Activated B cell treated with CpG ODN at 0.5 μM for 24 hours (primary cell): ENCODE measurements around the gene ZBTB2. TPM values are rescaled to one million over a fixed set of nuclear protein-coding genes. Genes with fewer than 3 reads are reported as not detected.

Experiments
- ATAC-seq: fragments of 200-7000 bp; cut with Tn5 transposase; one replicate; pipeline ENCODE4 v1.10.0; 2021; ENCODE audit warnings: low read depth, mild to moderate bottlenecking, moderate library complexity
- CTCF ChIA-PET: fragments of 350-600 bp; sonication (Branson Sonifier 250); formaldehyde crosslinking; loops from one replicate; lab custom pipeline; 2021; ENCODE audit warnings: antibody characterized with exemption; lab: Charles Lee
- POLR2A ChIA-PET: fragments of 350-600 bp; sonication (Branson Sonifier 250); formaldehyde crosslinking; loops from one replicate; lab custom pipeline; 2021; ENCODE audit warnings: antibody characterized with exemption; lab: Charles Lee
- DNase-seq: peaks from one replicate; pipeline ENCODE4 v3.0.0; 2022
- H3K27ac Mint-ChIP-seq: one replicate; pipeline ENCODE4 v1.8.0; 2020; ENCODE audit warnings: mixed read lengths
- H3K27me3 Mint-ChIP-seq: one replicate; pipeline ENCODE4 v1.8.0; 2021; ENCODE audit warnings: mixed read lengths
- H3K36me3 Mint-ChIP-seq: one replicate; pipeline ENCODE4 v1.8.0; 2021; ENCODE audit warnings: low read depth, mixed read lengths
- H3K4me1 Mint-ChIP-seq: one replicate; pipeline ENCODE4 v1.8.0; 2021; ENCODE audit warnings: mixed read lengths
- H3K4me3 Mint-ChIP-seq: one replicate; pipeline ENCODE4 v1.8.0; 2020; ENCODE audit warnings: mild to moderate bottlenecking, mixed read lengths
- H3K9me3 Mint-ChIP-seq: one replicate; pipeline ENCODE4 v1.8.0; 2020; ENCODE audit warnings: mixed read lengths
- CTCF ChIP-seq: fragments of 200-600 bp; IDR thresholded peaks from one replicate; pipeline ENCODE4 v1.8.0; 2022; ENCODE audit warnings: antibody characterized with exemption, mild to moderate bottlenecking
- intact Hi-C: fragments of 100-400 bp; cut with micrococcal nuclease; formaldehyde crosslinking; loops from one replicate; pipeline ENCODE4 v1.15.1; 2024
- total RNA-seq: library from RNA; stranded (reverse); gene quantifications from 2 replicates; pipeline ENCODE4 v1.2.3, GENCODE V29; 2022

ZBTB2 gene
- total RNA-seq, 1 donor from 2014 or later: 17.3 TPM

- intact Hi-C loops: loop anchor here (1.0 to 10.0 kb wide), 2 partner anchors 9 to 1625 kb away; partner anchors contain the start of gene MTRF1L
- peaks cover 63% of the 10 kb centered on the region for H3K4me1 Mint-ChIP-seq
- H3K27ac Mint-ChIP-seq: peak overlapping the region; percentile 85
- no peaks in the 10 kb centered on the region for H3K27me3 Mint-ChIP-seq
- H3K9me3 Mint-ChIP-seq: no peaks in the 10 kb centered on the region
- no peak for DNase-seq
- peak overlapping the region; percentile 70 for H3K4me3 Mint-ChIP-seq
- no peak for TF ChIP-seq CTCF
- H3K36me3 Mint-ChIP-seq: peaks cover 11% of the 10 kb centered on the region
- CTCF ChIA-PET: interaction anchor here (1.8 kb wide), 1 partner anchor 10 kb away, joined by 4 read pairs; no protein-coding TSS in a partner anchor
- ATAC-seq: peak; percentile 62
- POLR2A ChIA-PET: interaction anchor here (1.2 kb wide), 1 partner anchor 9 kb away, joined by 10 read pairs; no protein-coding TSS in a partner anchor
Measured at GRCh38 chr6:151379933-151380847, 11.2 kb downstream of the ZBTB2 start.

DNA sequence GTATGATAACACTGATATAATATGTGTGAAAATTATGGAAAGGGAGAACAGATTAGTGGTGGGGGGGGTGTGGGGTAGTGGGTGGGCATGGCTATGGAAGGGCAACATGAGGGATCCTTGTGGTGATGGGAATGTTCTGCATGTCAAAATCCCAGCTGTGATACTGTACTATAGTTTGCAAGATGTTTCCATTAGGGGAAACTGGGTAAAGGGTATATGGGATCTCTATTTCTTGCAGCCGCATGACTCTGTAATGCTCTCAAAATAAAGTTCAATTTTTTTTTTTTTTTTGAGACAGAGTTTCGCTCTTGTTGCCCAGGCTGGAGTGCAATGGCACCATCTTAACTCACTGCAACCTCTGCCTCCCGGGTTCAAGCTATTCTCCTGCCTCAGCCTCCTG is 14.3 kb downstream of the ZBTB2 start:
- ATAC-seq (no peak), DNase-seq (no peak)
- Mint-ChIP-seq H3K9me3 (no peaks in the 10 kb centered on the region), H3K4me3 (peak overlapping the region; percentile 69), H3K27me3 (no peaks in the 10 kb centered on the region), H3K4me1 (peaks cover 68% of the 10 kb centered on the region), H3K36me3 (peaks cover 14% of the 10 kb centered on the region), H3K27ac (no peak overlapping the region)
- intact Hi-C loops: no loop called here
- ChIA-PET POLR2A (interaction anchor here (1.8 kb wide), 1 partner anchor 13 kb away, joined by 11 read pairs; no protein-coding TSS in a partner anchor), CTCF (interaction anchor here (1.7 kb wide), 1 partner anchor 53 kb away, joined by 5 read pairs; no protein-coding TSS in a partner anchor)
- no peak for TF ChIP-seq CTCF

- DNase-seq: no peak
- intact Hi-C loops: loop anchor here (1.0 kb wide), 1 partner anchor 14 kb away; no protein-coding TSS in a partner anchor
Measured at GRCh38 chr6:151376440-151376839, 14.9 kb downstream of the ZBTB2 start.

GRCh38 chr6:151375833-151376232 is 15.5 kb downstream of the ZBTB2 start:
- H3K36me3 Mint-ChIP-seq: peaks cover 26% of the 10 kb centered on the region
- H3K9me3 Mint-ChIP-seq: no peaks in the 10 kb centered on the region
- H3K4me1 Mint-ChIP-seq: peaks cover 60% of the 10 kb centered on the region
- H3K4me3 Mint-ChIP-seq: peak overlapping the region; percentile 30
- peak overlapping the region; percentile 27 for H3K27ac Mint-ChIP-seq
- intact Hi-C loops: loop anchor here (1.0 kb wide), 1 partner anchor 14 kb away; no protein-coding TSS in a partner anchor
- ChIA-PET CTCF (no interaction called here), POLR2A (interaction anchor here (2.8 kb wide), 1 partner anchor 14 kb away, joined by 9 read pairs; no protein-coding TSS in a partner anchor)
- ATAC-seq: no peak
- TF ChIP-seq CTCF: no peak
- H3K27me3 Mint-ChIP-seq: no peaks in the 10 kb centered on the region
- DNase-seq: no peak

More at GRCh38 chr6:151376440-151376839, 14.9 kb downstream of the ZBTB2 start:
- Mint-ChIP-seq H3K27ac (peak overlapping the region; percentile 38), H3K36me3 (peaks cover 20% of the 10 kb centered on the region), H3K4me1 (peaks cover 65% of the 10 kb centered on the region), H3K27me3 (no peaks in the 10 kb centered on the region), H3K9me3 (no peaks in the 10 kb centered on the region), H3K4me3 (peak overlapping the region; percentile 69)
- ATAC-seq: peak; percentile 81
- ChIA-PET POLR2A (interaction anchor here (1.8 kb wide), 1 partner anchor 14 kb away, joined by 11 read pairs; no protein-coding TSS in a partner anchor), CTCF (no interaction called here)
- no peak for TF ChIP-seq CTCF
